CD4-positive, alpha-beta T cell (primary cell): ENCODE measurements around the gene ITGA11. TPM values are rescaled to one million over a fixed set of nuclear protein-coding genes. Genes with fewer than 3 reads are reported as not detected.

Source experiments
- ATAC-seq: fragments of 200-7000 bp; cut with Tn5 transposase; one replicate; pipeline ENCODE4 v1.10.0; 2022; ENCODE audit warnings: mild to moderate bottlenecking; ENCODE audit not compliant: poor library complexity
- CTCF ChIA-PET: fragments of 350-600 bp; sonication (Branson Sonifier 250); formaldehyde crosslinking; loops from one replicate; lab custom pipeline; 2021; ENCODE audit warnings: antibody characterized with exemption, inconsistent platforms; lab: Charles Lee
- POLR2A ChIA-PET: fragments of 350-600 bp; sonication (Branson Sonifier 250); formaldehyde crosslinking; loops from one replicate; lab custom pipeline; 2021; ENCODE audit warnings: antibody characterized with exemption, inconsistent platforms; lab: Charles Lee
- DNase-seq, 14 experiments: peaks; one replicate each; pipeline ENCODE4 v3.0.0-alpha.2; 2013 to 2020; ENCODE audit warnings: mixed read lengths in 2 of 14
- H3K27ac ChIP-seq, 2 donors: one replicate each; pipeline versions ENCODE4 v1.5.1 to v1.7.0; 2013; ENCODE audit warnings: low read length in 2 of 2, low read depth in 1 of 2, mild to moderate bottlenecking in 1 of 2
- H3K27me3 ChIP-seq, 2 experiments: 1 replicate in 1 of 2; 2 replicates in 1 of 2; pipeline versions ENCODE4 v1.6.1 to v1.7.0; 2013; ENCODE audit warnings: low read length in 2 of 2, control low read depth in 1 of 2, mild to moderate bottlenecking in 1 of 2, moderate library complexity in 1 of 2; ENCODE audit not compliant: insufficient read depth in 2 of 2, control insufficient read depth in 1 of 2
- H3K36me3 ChIP-seq: one replicate; pipeline ENCODE4 v1.6.1; 2013; ENCODE audit warnings: low read length, control low read depth; ENCODE audit not compliant: insufficient read depth
- H3K4me1 ChIP-seq: one replicate; pipeline ENCODE4 v1.6.1; 2013; ENCODE audit warnings: low read length, control low read depth; ENCODE audit not compliant: insufficient read depth
- H3K4me3 ChIP-seq: one replicate; pipeline ENCODE4 v1.5.1; 2013; ENCODE audit warnings: mild to moderate bottlenecking, low read length, moderate library complexity
- H3K9me3 ChIP-seq, 2 experiments: 1 replicate in 1 of 2; 2 replicates in 1 of 2; pipeline versions ENCODE4 v1.6.1 to v1.7.0; 2013; ENCODE audit warnings: low read length in 2 of 2, mild to moderate bottlenecking in 2 of 2, control low read depth in 1 of 2, moderate library complexity in 1 of 2; ENCODE audit not compliant: control insufficient read depth in 1 of 2, insufficient read depth in 1 of 2
- H3K27ac Mint-ChIP-seq: one replicate; pipeline ENCODE4 v1.8.0; 2020; ENCODE audit warnings: mixed read lengths
- H3K27me3 Mint-ChIP-seq: one replicate; pipeline ENCODE4 v1.8.0; 2021; ENCODE audit warnings: mixed read lengths
- H3K36me3 Mint-ChIP-seq: one replicate; pipeline ENCODE4 v1.8.0; 2021; ENCODE audit warnings: low read depth, mixed read lengths
- H3K4me1 Mint-ChIP-seq: one replicate; pipeline ENCODE4 v1.8.0; 2021; ENCODE audit warnings: low read depth, mixed read lengths
- H3K4me3 Mint-ChIP-seq: one replicate; pipeline ENCODE4 v1.8.0; 2020; ENCODE audit warnings: mild to moderate bottlenecking, mixed read lengths
- H3K9me3 Mint-ChIP-seq: one replicate; pipeline ENCODE4 v1.8.0; 2020; ENCODE audit warnings: mixed read lengths
- CTCF ChIP-seq: fragments of 200-600 bp; IDR thresholded peaks from one replicate; pipeline ENCODE4 v1.8.0; 2022; ENCODE audit warnings: antibody characterized with exemption, mild to moderate bottlenecking
- intact Hi-C, 2 experiments: fragments of 100-400 bp; cut with DNase I in 1 of 2; cut with micrococcal nuclease in 1 of 2; formaldehyde crosslinking; loops; one replicate each; pipeline versions ENCODE4 v1.15.1 to v1.9.0; 2023 to 2025; cut with DNase I, micrococcal nuclease
- total RNA-seq, 174 experiments: library from RNA in 2 of 174; stranded (reverse) in 2 of 174; gene quantifications; one replicate each; pipeline ENCODE4 v1.2.3 and lab custom pipeline; 2021 to 2026

The ITGA11 gene
- total RNA-seq, 2 experiments from 2014 or later, result 0.08 to 0.20 TPM

- Histone ChIP-seq H3K9me3 (peaks cover 0 to 4% of the 10 kb centered on the region in 2 experiments), H3K4me3 (no peak overlapping the region), H3K27me3 (peaks cover 0 to 9% of the 10 kb centered on the region in 2 experiments), H3K4me1 (peaks cover 13% of the 10 kb centered on the region), H3K36me3 (no peaks in the 10 kb centered on the region), H3K27ac (no peak overlapping the region)
- peak in 11 of 14 experiments; percentile 6 to 73 (median 27) for DNase-seq
- Mint-ChIP-seq H3K27me3 (peaks cover 3% of the 10 kb centered on the region), H3K27ac (no peak overlapping the region), H3K4me1 (peaks cover 21% of the 10 kb centered on the region), H3K36me3 (no peaks in the 10 kb centered on the region), H3K4me3 (no peak overlapping the region), H3K9me3 (no peaks in the 10 kb centered on the region)
- TF ChIP-seq CTCF, result peak; percentile 70
- intact Hi-C loops, result loop anchor here (1.0 to 5.0 kb wide), 4 partner anchors 56 to 131 kb away; no protein-coding TSS in a partner anchor
- ChIA-PET POLR2A (no interaction called here), CTCF (interaction anchor here (0.7 kb wide), 1 partner anchor 30 kb away, joined by 3 read pairs; no protein-coding TSS in a partner anchor)
- peak; percentile 83 for ATAC-seq
Observed at GRCh38 chr15:68383161-68384074, 48.5 kb downstream of the ITGA11 start.

- intact Hi-C loops, result loop anchor here (1.0 to 5.0 kb wide), 4 partner anchors 55 to 130 kb away; no protein-coding TSS in a partner anchor
- H3K27ac Mint-ChIP-seq, result no peak overlapping the region
- peak in 1 of 14 experiments; percentile 4 for DNase-seq
- no peaks in the 10 kb centered on the region for H3K9me3 Mint-ChIP-seq
- H3K27me3 ChIP-seq, result peaks cover 0 to 6% of the 10 kb centered on the region in 2 experiments
- TF ChIP-seq CTCF, result no peak
- ChIA-PET CTCF (interaction anchor here (0.7 kb wide), 1 partner anchor 29 kb away, joined by 3 read pairs; no protein-coding TSS in a partner anchor), POLR2A (interaction anchor here (0.6 kb wide), 2 partner anchors 30 to 504 kb away, joined by 3 read pairs; no protein-coding TSS in a partner anchor)
- no peak overlapping the region for H3K4me3 Mint-ChIP-seq
- no peak overlapping the region for H3K27ac ChIP-seq
- peaks cover 0 to 4% of the 10 kb centered on the region in 2 experiments for H3K9me3 ChIP-seq
- H3K27me3 Mint-ChIP-seq, result peaks cover 3% of the 10 kb centered on the region
- peaks cover 21% of the 10 kb centered on the region for H3K4me1 Mint-ChIP-seq
- no peak for ATAC-seq
- H3K4me3 ChIP-seq, result no peak overlapping the region
- no peaks in the 10 kb centered on the region for H3K36me3 Mint-ChIP-seq
- H3K36me3 ChIP-seq, result no peaks in the 10 kb centered on the region
- peaks cover 13% of the 10 kb centered on the region for H3K4me1 ChIP-seq
Observed at GRCh38 chr15:68382286-68383007, 49.5 kb downstream of the ITGA11 start.

- Mint-ChIP-seq H3K4me3 (no peak overlapping the region), H3K36me3 (no peaks in the 10 kb centered on the region), H3K27me3 (peaks cover 3% of the 10 kb centered on the region), H3K27ac (no peak overlapping the region), H3K9me3 (no peaks in the 10 kb centered on the region), H3K4me1 (peaks cover 21% of the 10 kb centered on the region)
- ATAC-seq (no peak), DNase-seq (peak in 1 of 14 experiments; percentile 15)
- Histone ChIP-seq H3K4me1 (peaks cover 13% of the 10 kb centered on the region), H3K4me3 (no peak overlapping the region), H3K36me3 (no peaks in the 10 kb centered on the region), H3K9me3 (peaks cover 0 to 4% of the 10 kb centered on the region in 2 experiments), H3K27me3 (no peaks in the 10 kb centered on the region), H3K27ac (no peak overlapping the region)
- TF ChIP-seq CTCF, result no peak
- ChIA-PET POLR2A (no interaction called here), CTCF (no interaction called here)
- intact Hi-C loops, result loop anchor here in 1 of 2 experiments (5.0 kb wide), 1 partner anchor 53 kb away; no protein-coding TSS in a partner anchor
Observed at GRCh38 chr15:68380456-68380855, 51.5 kb downstream of the ITGA11 start.
